HepG2 (cell line): ENCODE measurements around the gene TDRD9. TPM values are rescaled to one million over a fixed set of nuclear protein-coding genes. Genes with fewer than 3 reads are reported as not detected.

Source experiments
- ATAC-seq: fragments of 200-7000 bp; cut with Tn5 transposase; 3 replicates; pipeline ENCODE4 v1.9.1; 2020; ENCODE audit warnings: mild to moderate bottlenecking, moderate library complexity
- BruUV-seq: library from RNA; stranded (reverse); fragments of 400-500 nt; replicated peaks from 2 replicates; lab custom pipeline; 2021; lab: Mats Ljungman, UMichigan
- CTCF ChIA-PET: fragments of 300-600 bp; formaldehyde crosslinking; extraction: SDS; loops from one replicate; lab custom pipeline; 2021; ENCODE audit warnings: low total read pairs, inconsistent platforms, low intra/inter-chr PET ratio; lab: Yijun Ruan, JAX
- POLR2A ChIA-PET: fragments of 350-600 bp; sonication (Branson Sonifier 250); formaldehyde crosslinking; loops from one replicate; lab custom pipeline; 2020; ENCODE audit warnings: antibody characterized with exemption, inconsistent platforms; lab: Yijun Ruan, JAX
- DNase-seq: peaks from one replicate; pipeline ENCODE4 v3.0.0-alpha.2; 2015; ENCODE audit warnings: low spot score
- FAIRE-seq: peaks from 3 replicates; lab custom pipeline; 2011; peaks lifted over from hg19 to GRCh38; lab: Jason Lieb, UNC
- H2AFZ ChIP-seq: one replicate; pipeline ENCODE4 v1.6.1; 2011; ENCODE audit warnings: low read length, inconsistent platforms
- H3K27ac ChIP-seq: fragments of 300-600 bp; 3 replicates; pipeline ENCODE4 v1.8.0; 2011; ENCODE audit warnings: mixed run types, mild to moderate bottlenecking, mixed read lengths, low read length, inconsistent platforms; ENCODE audit not compliant: insufficient read depth; ENCODE audit errors: extremely low read length
- H3K27me3 ChIP-seq, 2 experiments: fragments of 200-600 bp in 1 of 2; 2 replicates in 1 of 2; 3 replicates in 1 of 2; pipeline versions ENCODE4 v1.6.0 to v1.8.0; 2011; ENCODE audit warnings: low read length in 2 of 2, mild to moderate bottlenecking in 2 of 2, moderate library complexity in 2 of 2, inconsistent platforms in 1 of 2; ENCODE audit not compliant: insufficient read depth in 2 of 2, control insufficient read depth in 1 of 2
- H3K36me3 ChIP-seq, 2 experiments: fragments of 200-600 bp in 1 of 2; replicated peaks in 1 of 2; 2 replicates in 1 of 2; 3 replicates in 1 of 2; pipeline versions ENCODE4 v1.5.1 to v1.8.0; 2011; ENCODE audit warnings: low read length in 2 of 2, inconsistent platforms in 1 of 2; ENCODE audit not compliant: insufficient read depth in 2 of 2, control insufficient read depth in 1 of 2
- H3K4me1 ChIP-seq: 2 replicates; pipeline ENCODE4 v1.5.1; 2012; ENCODE audit warnings: low read length, inconsistent platforms; ENCODE audit not compliant: insufficient read depth
- H3K4me2 ChIP-seq: 2 replicates; pipeline ENCODE4 v1.6.0; 2011; ENCODE audit warnings: low read depth, low read length, inconsistent platforms
- H3K4me3 ChIP-seq, 3 experiments: fragments of 200-600 bp in 1 of 3; sonication (generic), shearing (Covaris generic) in 1 of 3; replicated peaks in 1 of 3; 2 replicates each; pipeline ENCODE4 v1.5.1; 2011 to 2016; ENCODE audit warnings: low read length in 3 of 3, inconsistent platforms in 2 of 3, low read depth in 2 of 3, mild to moderate bottlenecking in 2 of 3, control low read depth in 1 of 3, mixed read lengths in 1 of 3; ENCODE audit not compliant: insufficient read depth in 1 of 3
- H3K79me2 ChIP-seq: one replicate; pipeline ENCODE4 v1.6.1; 2011; ENCODE audit warnings: low read length, inconsistent platforms; ENCODE audit not compliant: insufficient read depth
- H3K9ac ChIP-seq: 2 replicates; pipeline ENCODE4 v1.6.0; 2011; ENCODE audit warnings: mild to moderate bottlenecking, low read depth, low read length, inconsistent platforms; ENCODE audit not compliant: insufficient read depth
- H3K9me3 ChIP-seq: 2 replicates; pipeline ENCODE4 v1.5.1; 2012; ENCODE audit warnings: mild to moderate bottlenecking, low read length
- H4K20me1 ChIP-seq: 2 replicates; pipeline ENCODE4 v1.6.0; 2011; ENCODE audit warnings: inconsistent platforms, mild to moderate bottlenecking, low read length, moderate library complexity; ENCODE audit not compliant: insufficient read depth
- CBX2 ChIP-seq, 2 experiments: fragments of 200-600 bp in 1 of 2; sonication (generic); formaldehyde crosslinking in 1 of 2; IDR thresholded peaks; 2 replicates each; pipeline versions ENCODE4 v1.7.0 to v1.8.1; 2018 to 2022; ENCODE audit warnings: low read depth in 2 of 2, low read length in 1 of 2, mild to moderate bottlenecking in 1 of 2, missing genetic modification reagents in 1 of 2
- NR2F1 ChIP-seq, 2 experiments: fragments of 450-650 bp in 1 of 2; formaldehyde crosslinking in 1 of 2; IDR thresholded peaks; 2 replicates each; pipeline versions ENCODE4 v1.5.0 to v1.6.1; 2016 to 2020; ENCODE audit warnings: mild to moderate bottlenecking in 1 of 2, missing compliant biosample characterization in 1 of 2, missing genetic modification reagents in 1 of 2, moderate library complexity in 1 of 2
- POLR2AphosphoS5 ChIP-seq: IDR thresholded peaks from 2 replicates; pipeline ENCODE4 v1.6.1; 2012; ENCODE audit warnings: low read depth, low read length
- RBM39 ChIP-seq: fragments of 200-400 bp; formaldehyde crosslinking; IDR thresholded peaks from one replicate; pipeline ENCODE4 v1.6.1; 2018; ENCODE audit warnings: antibody characterized with exemption, mild to moderate bottlenecking, low read depth, low read length; ENCODE audit not compliant: poor library complexity, severe bottlenecking
- SETDB1 ChIP-seq: sonication (generic); formaldehyde crosslinking; IDR thresholded peaks from 2 replicates; pipeline ENCODE4 v1.5.1; 2020; ENCODE audit warnings: missing genetic modification reagents, mild to moderate bottlenecking, borderline replicate concordance
- SP4 ChIP-seq: sonication (generic); formaldehyde crosslinking; IDR thresholded peaks from 2 replicates; pipeline ENCODE4 v1.8.1; 2023; ENCODE audit warnings: mild to moderate bottlenecking, missing genetic modification reagents
- ZNF282 ChIP-seq: fragments of 450-650 bp; IDR thresholded peaks from 2 replicates; pipeline ENCODE4 v1.6.1; 2018; ENCODE audit not compliant: partially characterized antibody
- ZNF382 ChIP-seq: sonication (generic); formaldehyde crosslinking; IDR thresholded peaks from 2 replicates; pipeline ENCODE4 v1.5.0; 2020; ENCODE audit warnings: missing genetic modification reagents, mild to moderate bottlenecking, borderline replicate concordance
- WGBS: methylation state at CpG from one replicate; pipeline ENCODE4 v1.1.6; 2017; ENCODE audit warnings: low lambda C conversion rate; 5-methylcytosine and 5-hydroxymethylcytosine counted together
- in situ Hi-C: cut with HindIII; loops from 2 replicates; pipeline ENCODE4 v1.10.0; 2017; ENCODE audit warnings: low pct_unique_long_range_greater_than_20kb; ENCODE audit not compliant: extremely low pct_ligation_motif_present
- intact Hi-C: fragments of 100-400 bp; cut with micrococcal nuclease; formaldehyde crosslinking; loops from one replicate; pipeline ENCODE4 v1.10.0; 2022; ENCODE audit not compliant: unreplicated experiment
- polyA plus RNA-seq, 8 experiments: library from polyadenylated mRNA; depleted of rRNA in 3 of 8; stranded (reverse) in 7 of 8; unstranded in 1 of 8; fragments of >200 nt; fragmentation: Illumina TruSeq in 4 of 8; extraction: Trizol in 4 of 8; gene quantifications; 2 replicates each; pipeline versions ENCODE4 v1.2.1 to v1.2.3, GENCODE V29; 2011 to 2016; ENCODE audit warnings: low read depth in 4 of 8, missing spikeins in 1 of 8, mixed read lengths in 1 of 8; ENCODE audit not compliant: insufficient read depth in 1 of 8
- total RNA-seq, 5 experiments: library from RNA; depleted of rRNA; stranded (reverse); fragments of >200 nt; fragmentation: Illumina TruSeq; extraction: Trizol; gene quantifications; 2 replicates each; pipeline ENCODE4 v1.2.3, GENCODE V29; 2016; ENCODE audit warnings: low read depth in 1 of 5
- TF ChIP-seq, protein P1 (sequence below): sonication (generic); formaldehyde crosslinking; IDR thresholded peaks from 2 replicates; pipeline ENCODE4 v1.4.0; 2020; ENCODE audit warnings: mild to moderate bottlenecking, missing genetic modification reagents, borderline replicate concordance
- TF ChIP-seq, protein P2 (sequence below): sonication (generic); formaldehyde crosslinking; IDR thresholded peaks from 2 replicates; pipeline ENCODE4 v1.4.0; 2020; ENCODE audit warnings: missing genetic modification reagents

Gene TDRD9
- total and polyA plus RNA-seq, 2 of the 13 experiments (the other 11 are each of a cell fraction or from before 2014, with no cell fraction given): not detected

DNA sequence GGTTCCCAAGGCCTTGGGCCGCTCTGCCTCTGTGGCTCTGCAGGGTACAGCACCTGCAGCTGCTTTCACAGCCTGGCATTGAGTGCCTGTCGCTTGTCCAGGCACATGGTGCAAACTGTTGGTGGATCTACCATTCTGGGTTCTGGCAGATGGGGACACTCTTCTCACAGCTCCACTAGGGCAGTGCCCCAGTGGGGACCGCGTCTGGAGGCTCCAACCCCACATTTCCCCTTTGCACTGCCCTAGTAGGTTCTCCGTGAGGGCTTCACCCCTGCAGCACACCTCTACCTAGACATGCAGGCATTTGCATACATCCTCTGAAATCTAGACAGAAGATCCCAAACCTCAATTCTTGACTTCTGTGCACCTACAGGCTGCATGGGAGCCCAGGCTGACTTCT is 138.0 kb downstream of the TDRD9 start (continued):
- TF ChIP-seq, protein P1, sequence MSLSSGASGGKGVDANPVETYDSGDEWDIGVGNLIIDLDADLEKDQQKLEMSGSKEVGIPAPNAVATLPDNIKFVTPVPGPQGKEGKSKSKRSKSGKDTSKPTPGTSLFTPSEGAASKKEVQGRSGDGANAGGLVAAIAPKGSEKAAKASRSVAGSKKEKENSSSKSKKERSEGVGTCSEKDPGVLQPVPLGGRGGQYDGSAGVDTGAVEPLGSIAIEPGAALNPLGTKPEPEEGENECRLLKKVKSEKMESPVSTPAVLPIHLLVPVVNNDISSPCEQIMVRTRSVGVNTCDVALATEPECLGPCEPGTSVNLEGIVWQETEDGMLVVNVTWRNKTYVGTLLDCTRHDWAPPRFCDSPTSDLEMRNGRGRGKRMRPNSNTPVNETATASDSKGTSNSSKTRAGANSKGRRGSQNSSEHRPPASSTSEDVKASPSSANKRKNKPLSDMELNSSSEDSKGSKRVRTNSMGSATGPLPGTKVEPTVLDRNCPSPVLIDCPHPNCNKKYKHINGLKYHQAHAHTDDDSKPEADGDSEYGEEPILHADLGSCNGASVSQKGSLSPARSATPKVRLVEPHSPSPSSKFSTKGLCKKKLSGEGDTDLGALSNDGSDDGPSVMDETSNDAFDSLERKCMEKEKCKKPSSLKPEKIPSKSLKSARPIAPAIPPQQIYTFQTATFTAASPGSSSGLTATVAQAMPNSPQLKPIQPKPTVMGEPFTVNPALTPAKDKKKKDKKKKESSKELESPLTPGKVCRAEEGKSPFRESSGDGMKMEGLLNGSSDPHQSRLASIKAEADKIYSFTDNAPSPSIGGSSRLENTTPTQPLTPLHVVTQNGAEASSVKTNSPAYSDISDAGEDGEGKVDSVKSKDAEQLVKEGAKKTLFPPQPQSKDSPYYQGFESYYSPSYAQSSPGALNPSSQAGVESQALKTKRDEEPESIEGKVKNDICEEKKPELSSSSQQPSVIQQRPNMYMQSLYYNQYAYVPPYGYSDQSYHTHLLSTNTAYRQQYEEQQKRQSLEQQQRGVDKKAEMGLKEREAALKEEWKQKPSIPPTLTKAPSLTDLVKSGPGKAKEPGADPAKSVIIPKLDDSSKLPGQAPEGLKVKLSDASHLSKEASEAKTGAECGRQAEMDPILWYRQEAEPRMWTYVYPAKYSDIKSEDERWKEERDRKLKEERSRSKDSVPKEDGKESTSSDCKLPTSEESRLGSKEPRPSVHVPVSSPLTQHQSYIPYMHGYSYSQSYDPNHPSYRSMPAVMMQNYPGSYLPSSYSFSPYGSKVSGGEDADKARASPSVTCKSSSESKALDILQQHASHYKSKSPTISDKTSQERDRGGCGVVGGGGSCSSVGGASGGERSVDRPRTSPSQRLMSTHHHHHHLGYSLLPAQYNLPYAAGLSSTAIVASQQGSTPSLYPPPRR: no peak
- no peak for TF ChIP-seq SP4 (CRISPR knock-in tag)
- TF ChIP-seq, protein P2, sequence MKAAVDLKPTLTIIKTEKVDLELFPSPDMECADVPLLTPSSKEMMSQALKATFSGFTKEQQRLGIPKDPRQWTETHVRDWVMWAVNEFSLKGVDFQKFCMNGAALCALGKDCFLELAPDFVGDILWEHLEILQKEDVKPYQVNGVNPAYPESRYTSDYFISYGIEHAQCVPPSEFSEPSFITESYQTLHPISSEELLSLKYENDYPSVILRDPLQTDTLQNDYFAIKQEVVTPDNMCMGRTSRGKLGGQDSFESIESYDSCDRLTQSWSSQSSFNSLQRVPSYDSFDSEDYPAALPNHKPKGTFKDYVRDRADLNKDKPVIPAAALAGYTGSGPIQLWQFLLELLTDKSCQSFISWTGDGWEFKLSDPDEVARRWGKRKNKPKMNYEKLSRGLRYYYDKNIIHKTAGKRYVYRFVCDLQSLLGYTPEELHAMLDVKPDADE (CRISPR knock-in tag): no peak

DNA sequence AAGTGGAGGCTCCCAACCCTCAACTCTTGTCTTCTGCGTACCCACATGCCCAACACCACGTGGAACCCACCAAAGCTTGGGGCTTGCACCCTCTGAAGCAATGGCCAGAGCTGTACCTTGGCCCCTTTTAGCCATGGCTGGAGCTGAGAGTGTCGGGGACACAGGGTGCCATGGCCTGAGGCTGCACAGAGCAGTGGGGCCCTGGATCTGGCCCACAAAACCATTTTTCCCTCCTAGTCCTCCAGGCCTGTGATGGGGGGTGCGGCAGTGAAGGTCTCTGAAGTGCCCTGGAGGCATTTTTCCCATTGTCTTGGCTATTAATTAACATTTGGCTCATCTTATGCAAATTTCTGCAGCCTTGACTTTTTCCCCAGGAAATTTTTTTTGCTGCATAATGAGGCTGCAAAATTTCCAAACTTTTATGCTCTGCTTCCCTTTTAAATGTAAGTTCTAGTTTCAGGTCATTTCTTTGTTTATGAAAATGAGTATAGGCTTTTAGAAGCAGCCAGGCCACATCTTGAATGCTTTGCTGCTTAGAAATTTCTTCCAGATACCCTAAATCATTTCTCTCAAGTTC is 138.6 kb downstream of the TDRD9 start:
- ATAC-seq (no peak), DNase-seq (no peak), FAIRE-seq (no peak)
- WGBS: 7% methylated on average over 3 of the region's 4 CpGs
- Histone ChIP-seq H3K36me3 (no peaks in the 10 kb centered on the region), H3K9ac (no peak overlapping the region), H3K9me3 (peaks cover 10% of the 10 kb centered on the region; the same call in 1 of the 2 replicates), H3K4me1 (no peaks in the 10 kb centered on the region), H2AFZ (no peak overlapping the region), H4K20me1 (no peaks in the 10 kb centered on the region), H3K27me3 (peaks cover 2 to 23% of the 10 kb centered on the region in 2 experiments; a peak in 3 of 5 replicates), H3K4me2 (no peak overlapping the region), H3K4me3 (no peak overlapping the region), H3K79me2 (no peaks in the 10 kb centered on the region), H3K27ac (no peak overlapping the region)
- intact Hi-C loops: no loop called here
- in situ Hi-C loops: no loop called here
- ChIA-PET CTCF (no interaction called here), POLR2A (no interaction called here)
- TF ChIP-seq ZNF282 (no peak), ZNF382 (no peak), RBM39 (no peak), CBX2 (IDR thresholded peaks at IDR 0.05; ENCODE audit: low read depth, low read length) (no peak), CBX2 (CRISPR knock-in tag; IDR thresholded peaks at IDR 0.05; ENCODE audit: low read depth) (no peak), NR2F1 (CRISPR knock-in tag; IDR thresholded peaks at IDR 0.05) (no peak), SETDB1 (no peak), POLR2AphosphoS5 (no peak)
- no TSS peak for BruUV-seq
